GM13976 (cell line): Measurements from ENCODE around the gene BICDL2.
"Not testable (repeated sequence)": the region's sequence is repeated elsewhere in the genome, so short reads cannot be mapped to it uniquely, and the experiment has no call there.

Experiments used
- DNase-seq: peaks from one replicate; pipeline ENCODE4 v3.0.0; 2012; ENCODE audit warnings: low spot score
- in situ Hi-C: fragments of 300-500 bp; cut with MboI; formaldehyde crosslinking; loops from one replicate; pipeline ENCODE4 v1.12.0; 2022; ENCODE audit warnings: low sequenced_read_pairs, mixed read lengths, inconsistent platforms; ENCODE audit not compliant: unreplicated experiment
- TF ChIP-seq, protein P1 (sequence below): IDR thresholded peaks from 2 replicates; pipeline ENCODE4 v1.5.1; 2012; ENCODE audit warnings: borderline replicate concordance, mild to moderate bottlenecking; ENCODE audit not compliant: insufficient read depth; ENCODE audit errors: extremely low read depth, missing control alignments, control extremely low read depth

BICDL2 gene

GRCh38 chr16:3070608-3071111, 33.9 kb upstream of the BICDL2 start:
- DNase-seq: no peak
- TF ChIP-seq, protein P1, sequence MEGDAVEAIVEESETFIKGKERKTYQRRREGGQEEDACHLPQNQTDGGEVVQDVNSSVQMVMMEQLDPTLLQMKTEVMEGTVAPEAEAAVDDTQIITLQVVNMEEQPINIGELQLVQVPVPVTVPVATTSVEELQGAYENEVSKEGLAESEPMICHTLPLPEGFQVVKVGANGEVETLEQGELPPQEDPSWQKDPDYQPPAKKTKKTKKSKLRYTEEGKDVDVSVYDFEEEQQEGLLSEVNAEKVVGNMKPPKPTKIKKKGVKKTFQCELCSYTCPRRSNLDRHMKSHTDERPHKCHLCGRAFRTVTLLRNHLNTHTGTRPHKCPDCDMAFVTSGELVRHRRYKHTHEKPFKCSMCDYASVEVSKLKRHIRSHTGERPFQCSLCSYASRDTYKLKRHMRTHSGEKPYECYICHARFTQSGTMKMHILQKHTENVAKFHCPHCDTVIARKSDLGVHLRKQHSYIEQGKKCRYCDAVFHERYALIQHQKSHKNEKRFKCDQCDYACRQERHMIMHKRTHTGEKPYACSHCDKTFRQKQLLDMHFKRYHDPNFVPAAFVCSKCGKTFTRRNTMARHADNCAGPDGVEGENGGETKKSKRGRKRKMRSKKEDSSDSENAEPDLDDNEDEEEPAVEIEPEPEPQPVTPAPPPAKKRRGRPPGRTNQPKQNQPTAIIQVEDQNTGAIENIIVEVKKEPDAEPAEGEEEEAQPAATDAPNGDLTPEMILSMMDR: no peak
- in situ Hi-C loops: no loop called here

DNA sequence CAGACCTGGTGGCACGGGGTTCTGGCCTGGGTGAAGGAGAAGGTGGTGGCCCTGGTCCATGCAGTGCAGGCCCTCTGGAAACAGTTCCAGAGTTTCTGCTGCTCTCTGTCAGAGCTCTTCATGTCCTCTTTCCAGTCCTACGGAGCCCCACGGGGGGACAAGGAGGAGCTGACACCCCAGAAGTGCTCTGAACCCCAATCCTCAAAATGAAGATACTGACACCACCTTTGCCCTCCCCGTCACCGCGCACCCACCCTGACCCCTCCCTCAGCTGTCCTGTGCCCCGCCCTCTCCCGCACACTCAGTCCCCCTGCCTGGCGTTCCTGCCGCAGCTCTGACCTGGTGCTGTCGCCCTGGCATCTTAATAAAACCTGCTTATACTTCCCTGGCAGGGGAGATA, 32.4 kb upstream of the BICDL2 start:
- in situ Hi-C loops: loop anchor here (10.0 kb wide), 1 partner anchor 56 kb away; no protein-coding TSS in a partner anchor

GRCh38 chr16:3068487-3068886, 31.7 kb upstream of the BICDL2 start:
- no peak for DNase-seq
- TF ChIP-seq, protein P1: no peak
- in situ Hi-C loops: loop anchor here (10.0 kb wide), 1 partner anchor 56 kb away; no protein-coding TSS in a partner anchor

More for the DNA sequence above, 32.4 kb upstream of the BICDL2 start:
- not testable (repeated sequence) for DNase-seq

DNA sequence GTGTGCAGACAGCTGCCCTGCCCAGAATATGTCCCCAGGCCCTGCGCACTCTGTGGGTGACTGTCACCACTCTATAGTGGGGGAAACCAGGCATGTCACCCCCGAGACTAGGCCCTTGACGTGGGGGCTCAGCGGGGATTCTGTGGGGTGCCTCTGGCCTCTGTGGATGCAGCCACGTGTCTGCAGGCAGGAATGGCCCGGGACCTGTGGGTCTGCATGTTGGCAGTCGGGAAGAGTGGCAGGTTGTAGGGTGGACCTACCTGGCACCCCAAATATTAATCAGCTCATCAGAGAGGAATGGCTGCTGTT, 29.6 kb upstream of the BICDL2 start:
- TF ChIP-seq, protein P1: no peak
- peak; percentile 28 for DNase-seq
- in situ Hi-C loops: loop anchor here (10.0 kb wide), 1 partner anchor 58 kb away; no protein-coding TSS in a partner anchor

DNA sequence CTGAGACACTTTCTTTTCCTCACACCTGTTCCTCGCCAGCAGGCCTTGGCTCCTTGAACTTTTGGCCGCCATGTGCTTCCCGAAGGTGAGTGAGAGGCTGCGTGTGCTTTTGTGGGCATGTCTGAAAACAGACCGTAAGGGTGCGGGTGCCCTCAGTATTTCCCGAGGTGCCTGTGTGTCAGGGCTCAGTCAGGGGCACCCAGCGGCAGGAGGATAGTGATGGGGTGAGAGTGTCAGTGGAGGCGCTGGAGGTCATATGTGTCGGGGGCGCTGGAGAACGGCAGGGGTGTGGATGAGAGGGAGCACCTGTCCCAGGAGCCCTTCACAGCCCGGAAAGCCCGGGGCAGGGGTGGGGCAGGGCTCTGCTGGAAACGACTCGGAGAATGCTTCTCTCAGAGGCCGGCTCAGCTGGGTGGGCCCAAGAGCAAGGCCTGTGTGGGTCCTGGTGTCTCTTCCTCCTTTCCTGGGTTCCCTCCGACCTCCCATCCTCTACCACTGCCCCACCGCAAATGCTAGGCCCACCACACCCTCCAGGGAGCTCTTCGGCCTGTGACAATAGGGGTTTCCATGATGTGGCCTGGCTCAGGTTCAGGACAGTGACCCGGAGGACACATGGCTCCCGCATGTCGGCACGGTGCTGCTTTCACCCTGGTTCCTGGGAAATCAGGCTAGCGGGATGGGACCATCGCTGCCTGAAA, 29.1 kb upstream of the BICDL2 start:
- TF ChIP-seq, protein P1: no peak
- peak; percentile 22 for DNase-seq
- in situ Hi-C loops: loop anchor here (10.0 kb wide), 1 partner anchor 59 kb away; no protein-coding TSS in a partner anchor

GRCh38 chr16:3065069-3065741, 28.5 kb upstream of the BICDL2 start, which contains the start of gene IL32:
IL32 (plus strand) TSS chr16:3065640; CDS start chr16:3065812, 172 bp downstream.
- TF ChIP-seq, protein P1: no peak
- DNase-seq: peak; percentile 77
- in situ Hi-C loops: loop anchor here (10.0 kb wide), 1 partner anchor 60 kb away; no protein-coding TSS in a partner anchor
